ENCODE results near the gene PNMA8B.
"Not testable (repeated sequence)": the region's sequence is repeated elsewhere in the genome, so short reads cannot be mapped to it uniquely, and the experiment has no call there.

Gene PNMA8B

GRCh38 chr19:46533621-46534081 lies 38.0 kb upstream of the PNMA8B start:
- no peaks in the 10 kb centered on the region for H3K36me3 Mint-ChIP-seq (ENCODE audit: low read depth)
- H3K4me1 Mint-ChIP-seq: peaks cover 14% of the 10 kb centered on the region
- no peak overlapping the region for H3K27ac Mint-ChIP-seq
- TF ChIP-seq CTCF (IDR thresholded peaks at IDR 0.05; ENCODE audit: unreplicated experiment in 3 of 3): no peak
- H3K9me3 Mint-ChIP-seq: no peaks in the 10 kb centered on the region
- H3K4me3 Mint-ChIP-seq: no peak overlapping the region
- peaks cover 8% of the 10 kb centered on the region for H3K27me3 Mint-ChIP-seq (ENCODE audit: low read depth)

- TF ChIP-seq CTCF (IDR thresholded peaks at IDR 0.05; ENCODE audit: unreplicated experiment in 3 of 3): no peak
- no peak overlapping the region for H3K4me3 Mint-ChIP-seq
- peaks cover 18% of the 10 kb centered on the region for H3K4me1 Mint-ChIP-seq
These were observed 37.5 kb upstream of the PNMA8B start for GRCh38 chr19:46533078-46533620.

GRCh38 chr19:46530636-46531035 lies 35.0 kb upstream of the PNMA8B start:
- no peak for TF ChIP-seq CTCF (IDR thresholded peaks at IDR 0.05; ENCODE audit: unreplicated experiment in 3 of 3)
- no peak overlapping the region for H3K4me3 Mint-ChIP-seq
- H3K27me3 Mint-ChIP-seq (ENCODE audit: low read depth): peaks cover 4% of the 10 kb centered on the region
- H3K4me1 Mint-ChIP-seq: peaks cover 18% of the 10 kb centered on the region
- H3K27ac Mint-ChIP-seq: no peak overlapping the region
- no peaks in the 10 kb centered on the region for H3K36me3 Mint-ChIP-seq (ENCODE audit: low read depth)
- no peaks in the 10 kb centered on the region for H3K9me3 Mint-ChIP-seq

More at GRCh38 chr19:46533078-46533620, 37.5 kb upstream of the PNMA8B start:
- Mint-ChIP-seq H3K27me3 (ENCODE audit: low read depth) (peaks cover 8% of the 10 kb centered on the region), H3K27ac (no peak overlapping the region), H3K36me3 (ENCODE audit: low read depth) (no peaks in the 10 kb centered on the region), H3K9me3 (no peaks in the 10 kb centered on the region)

GRCh38 chr19:46529622-46530451 lies 34.2 kb upstream of the PNMA8B start:
- Mint-ChIP-seq H3K27me3 (ENCODE audit: low read depth) (peaks cover 4% of the 10 kb centered on the region), H3K36me3 (ENCODE audit: low read depth) (no peaks in the 10 kb centered on the region), H3K27ac (peak overlapping the region in 2 of 3 experiments; percentile 45 to 69), H3K9me3 (no peaks in the 10 kb centered on the region), H3K4me3 (peak overlapping the region in 2 of 3 experiments; percentile 15 to 37), H3K4me1 (peaks cover 18% of the 10 kb centered on the region)
- peak; percentile 95 to 97 (median 95) for TF ChIP-seq CTCF (IDR thresholded peaks at IDR 0.05; ENCODE audit: unreplicated experiment in 3 of 3)

- peaks cover 18% of the 10 kb centered on the region for H3K4me1 Mint-ChIP-seq
- H3K4me3 Mint-ChIP-seq: peak overlapping the region in 2 of 3 experiments; percentile 15 to 37
- no peak for TF ChIP-seq CTCF (IDR thresholded peaks at IDR 0.05; ENCODE audit: unreplicated experiment in 3 of 3)
- H3K27me3 Mint-ChIP-seq (ENCODE audit: low read depth): peaks cover 4% of the 10 kb centered on the region
- no peaks in the 10 kb centered on the region for H3K36me3 Mint-ChIP-seq (ENCODE audit: low read depth)
- H3K27ac Mint-ChIP-seq: peak overlapping the region in 2 of 3 experiments; percentile 45 to 69
- no peaks in the 10 kb centered on the region for H3K9me3 Mint-ChIP-seq
These were observed 33.2 kb upstream of the PNMA8B start for GRCh38 chr19:46528601-46529590.

- H3K4me3 Mint-ChIP-seq; H3K27me3 Mint-ChIP-seq (ENCODE audit: low read depth); H3K36me3 Mint-ChIP-seq (ENCODE audit: low read depth); H3K9me3 Mint-ChIP-seq; H3K27ac Mint-ChIP-seq: not testable (repeated sequence)
- peaks cover 18% of the 10 kb centered on the region for H3K4me1 Mint-ChIP-seq
These were observed 31.1 kb upstream of the PNMA8B start for GRCh38 chr19:46526801-46527200.
